ENCODE measurements around the gene PRPSAP2.

GRCh38 chr17:18860161-18860972 is 2.4 kb downstream of the PRPSAP2 start:
- TF ChIP-seq EP300 (IDR thresholded peaks at IDR 0.05) = no peak
- TF ChIP-seq CTCF (IDR thresholded peaks at IDR 0.05) = no peak

Measured in upper lobe of left lung (tissue), 4 donors.